ENCODE measurements around the gene PIK3R1.

DNA sequence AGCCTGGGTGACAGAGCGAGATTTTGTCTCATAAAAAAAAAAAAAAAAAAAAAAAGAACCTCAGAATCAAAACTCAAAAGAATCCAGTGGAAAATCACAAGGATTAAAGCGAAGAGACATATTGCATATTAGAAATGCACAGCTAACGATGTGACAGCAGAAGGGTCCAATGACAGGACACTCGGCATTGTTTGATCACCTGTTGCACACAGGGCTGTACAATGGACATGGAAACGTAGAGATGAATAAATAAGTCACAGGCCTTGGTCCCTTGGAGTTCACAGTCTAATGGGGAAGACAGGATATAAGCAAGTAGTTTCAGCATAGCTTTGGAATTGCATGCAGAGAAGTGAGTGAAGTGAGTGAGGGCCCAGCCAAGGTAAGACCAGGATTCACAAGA lies 25.9 kb upstream of the PIK3R1 start:
- TF ChIP-seq, protein P1, sequence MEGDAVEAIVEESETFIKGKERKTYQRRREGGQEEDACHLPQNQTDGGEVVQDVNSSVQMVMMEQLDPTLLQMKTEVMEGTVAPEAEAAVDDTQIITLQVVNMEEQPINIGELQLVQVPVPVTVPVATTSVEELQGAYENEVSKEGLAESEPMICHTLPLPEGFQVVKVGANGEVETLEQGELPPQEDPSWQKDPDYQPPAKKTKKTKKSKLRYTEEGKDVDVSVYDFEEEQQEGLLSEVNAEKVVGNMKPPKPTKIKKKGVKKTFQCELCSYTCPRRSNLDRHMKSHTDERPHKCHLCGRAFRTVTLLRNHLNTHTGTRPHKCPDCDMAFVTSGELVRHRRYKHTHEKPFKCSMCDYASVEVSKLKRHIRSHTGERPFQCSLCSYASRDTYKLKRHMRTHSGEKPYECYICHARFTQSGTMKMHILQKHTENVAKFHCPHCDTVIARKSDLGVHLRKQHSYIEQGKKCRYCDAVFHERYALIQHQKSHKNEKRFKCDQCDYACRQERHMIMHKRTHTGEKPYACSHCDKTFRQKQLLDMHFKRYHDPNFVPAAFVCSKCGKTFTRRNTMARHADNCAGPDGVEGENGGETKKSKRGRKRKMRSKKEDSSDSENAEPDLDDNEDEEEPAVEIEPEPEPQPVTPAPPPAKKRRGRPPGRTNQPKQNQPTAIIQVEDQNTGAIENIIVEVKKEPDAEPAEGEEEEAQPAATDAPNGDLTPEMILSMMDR (IDR thresholded peaks at IDR 0.05): no peak
- TF ChIP-seq EZH2phosphoT487 (IDR thresholded peaks at IDR 0.05): no peak
- TF ChIP-seq EZH2 (IDR thresholded peaks at IDR 0.05): no peak

Data from neural progenitor cell (in vitro differentiated cells).